ENCODE measurements around the gene RECK.

The RECK gene

GRCh38 chr9:36123515-36123914 lies 86.8 kb downstream of the RECK start:
- TF ChIP-seq CTCF (IDR thresholded peaks at IDR 0.05), result no peak

GRCh38 chr9:36125062-36125855 lies 88.5 kb downstream of the RECK start:
- TF ChIP-seq CTCF (IDR thresholded peaks at IDR 0.05), result no peak

- TF ChIP-seq CTCF (IDR thresholded peaks at IDR 0.05), result no peak
Observed at GRCh38 chr9:36126016-36126730, 89.5 kb downstream of the RECK start.

- TF ChIP-seq CTCF (IDR thresholded peaks at IDR 0.05), result no peak
Observed at GRCh38 chr9:36127652-36128244, 91.0 kb downstream of the RECK start.

GRCh38 chr9:36128349-36128748 lies 91.6 kb downstream of the RECK start:
- no peak for TF ChIP-seq CTCF (IDR thresholded peaks at IDR 0.05)

- no peak for TF ChIP-seq CTCF (IDR thresholded peaks at IDR 0.05)
Observed at GRCh38 chr9:36129139-36129538, 92.4 kb downstream of the RECK start.

GRCh38 chr9:36132086-36132485 lies 95.4 kb downstream of the RECK start:
- no peak for TF ChIP-seq CTCF (IDR thresholded peaks at IDR 0.05)

Measured in LNCAP (cell line).